K562 (cell line): ENCODE results near the gene VWA8.

Source experiments
- CTCF ChIP-seq, 3 experiments: IDR thresholded peaks in 2 of 3; conservative IDR thresholded peaks in 1 of 3; 2 replicates each; pipeline ENCODE4 v1.5.1; 2011 to 2012; ENCODE audit warnings: low read length in 3 of 3, mild to moderate bottlenecking in 3 of 3, control low read depth in 2 of 3, improper control_type of control experiment in 1 of 3, inconsistent platforms in 1 of 3, low read depth in 1 of 3, mixed read lengths in 1 of 3, moderate library complexity in 1 of 3; ENCODE audit not compliant: insufficient read depth in 2 of 3
- DNMT1 ChIP-seq: fragments of 450-650 bp; IDR thresholded peaks from 2 replicates; pipeline ENCODE4 v1.6.1; 2016; ENCODE audit warnings: antibody characterized with exemption, mild to moderate bottlenecking
- NR2C2 ChIP-seq, 2 experiments: fragments of 200-800 bp in 1 of 2; sonication (Bioruptor generic) in 1 of 2; sonication (generic) in 1 of 2; formaldehyde crosslinking in 1 of 2; IDR thresholded peaks; 2 replicates each; pipeline versions ENCODE4 v1.6.1 to v1.8.0; 2016 to 2022; ENCODE audit warnings: mild to moderate bottlenecking in 1 of 2, missing compliant biosample characterization in 1 of 2, missing genetic modification characterization in 1 of 2, missing genetic modification reagents in 1 of 2
- PREB ChIP-seq: sonication (generic); formaldehyde crosslinking; IDR thresholded peaks from 2 replicates; pipeline ENCODE4 v1.8.1; 2023; ENCODE audit warnings: mild to moderate bottlenecking, missing genetic modification reagents
- SNRNP70 ChIP-seq: fragments of 200-400 bp; formaldehyde crosslinking; optimal IDR thresholded peaks from 2 replicates; pipeline ENCODE3; 2017; ENCODE audit warnings: low read depth, low read length
- SRSF9 ChIP-seq: fragments of 200-400 bp; formaldehyde crosslinking; IDR thresholded peaks from 2 replicates; pipeline ENCODE4 v1.6.1; 2017; ENCODE audit warnings: low read depth, low read length, borderline replicate concordance
- TRIM28 ChIP-seq: fragments of 450-650 bp; IDR thresholded peaks from 2 replicates; pipeline ENCODE4 v1.6.1; 2017
- ZNF184 ChIP-seq: sonication (generic); formaldehyde crosslinking; IDR thresholded peaks from 2 replicates; pipeline ENCODE4 v1.5.0; 2020; ENCODE audit warnings: missing genetic modification reagents
- ZNF318 ChIP-seq, 2 experiments: fragments of 450-650 bp; IDR thresholded peaks; 2 replicates each; pipeline ENCODE4 v1.6.1; 2016; ENCODE audit warnings: mild to moderate bottlenecking in 2 of 2, borderline replicate concordance in 1 of 2, low read depth in 1 of 2, moderate library complexity in 1 of 2
- TF ChIP-seq, protein P1 (sequence below): sonication (generic); formaldehyde crosslinking; IDR thresholded peaks from 2 replicates; pipeline ENCODE4 v1.8.0; 2022; ENCODE audit warnings: mild to moderate bottlenecking, missing genetic modification reagents

- TF ChIP-seq, protein P1, sequence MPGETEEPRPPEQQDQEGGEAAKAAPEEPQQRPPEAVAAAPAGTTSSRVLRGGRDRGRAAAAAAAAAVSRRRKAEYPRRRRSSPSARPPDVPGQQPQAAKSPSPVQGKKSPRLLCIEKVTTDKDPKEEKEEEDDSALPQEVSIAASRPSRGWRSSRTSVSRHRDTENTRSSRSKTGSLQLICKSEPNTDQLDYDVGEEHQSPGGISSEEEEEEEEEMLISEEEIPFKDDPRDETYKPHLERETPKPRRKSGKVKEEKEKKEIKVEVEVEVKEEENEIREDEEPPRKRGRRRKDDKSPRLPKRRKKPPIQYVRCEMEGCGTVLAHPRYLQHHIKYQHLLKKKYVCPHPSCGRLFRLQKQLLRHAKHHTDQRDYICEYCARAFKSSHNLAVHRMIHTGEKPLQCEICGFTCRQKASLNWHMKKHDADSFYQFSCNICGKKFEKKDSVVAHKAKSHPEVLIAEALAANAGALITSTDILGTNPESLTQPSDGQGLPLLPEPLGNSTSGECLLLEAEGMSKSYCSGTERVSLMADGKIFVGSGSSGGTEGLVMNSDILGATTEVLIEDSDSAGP (CRISPR knock-in tag) = no peak
- TF ChIP-seq SRSF9 (no peak), DNMT1 (no peak), ZNF184 (CRISPR knock-in tag) (no peak), ZNF318 (IDR thresholded peaks at IDR 0.05; ENCODE audit: borderline replicate concordance in 1 of 2, low read depth in 1 of 2) (no peak), NR2C2 (CRISPR knock-in tag; IDR thresholded peaks at IDR 0.05) (no peak), NR2C2 (tag; IDR thresholded peaks at IDR 0.05) (no peak), PREB (CRISPR knock-in tag) (no peak), CTCF (IDR thresholded peaks at IDR 0.05 in 2 of 3, conservative IDR thresholded peaks at IDR 0.05 in 1 of 3; ENCODE audit: insufficient read depth in 2 of 3, low read depth in 1 of 3, low read length in 3 of 3) (no peak), SNRNP70 (no peak), TRIM28 (no peak)
Measured at GRCh38 chr13:41938918-41939317, 22.0 kb downstream of the VWA8 start.
